Colonic mucosa (tissue), 4 donors: ENCODE results near the gene FHOD1. TPM values are rescaled to one million over a fixed set of nuclear protein-coding genes. Genes with fewer than 3 reads are reported as not detected.

Experiments used
- DNase-seq: peaks from one replicate; pipeline ENCODE4 v3.0.0-alpha.2; 2020
- H3K27ac ChIP-seq: fragments of 200-600 bp; one replicate; pipeline ENCODE4 v1.8.0; 2021
- H3K27me3 ChIP-seq: fragments of 200-600 bp; one replicate; pipeline ENCODE4 v1.8.0; 2021
- H3K36me3 ChIP-seq: fragments of 200-600 bp; one replicate; pipeline ENCODE4 v1.8.0; 2021
- H3K4me1 ChIP-seq: fragments of 200-600 bp; one replicate; pipeline ENCODE4 v1.8.0; 2021; ENCODE audit warnings: mild to moderate bottlenecking
- H3K4me3 ChIP-seq: fragments of 200-600 bp; one replicate; pipeline ENCODE4 v1.8.0; 2021
- H3K9ac ChIP-seq, 2 donors: one replicate each; pipeline ENCODE4 v1.7.0; 2013; ENCODE audit warnings: control low read depth in 2 of 2, low read depth in 2 of 2, low read length in 2 of 2
- H3K9me3 ChIP-seq: fragments of 200-600 bp; one replicate; pipeline ENCODE4 v1.8.0; 2021
- CTCF ChIP-seq: fragments of 200-600 bp; IDR thresholded peaks from one replicate; pipeline ENCODE4 v1.8.0; 2022; ENCODE audit warnings: antibody characterized with exemption, mild to moderate bottlenecking
- intact Hi-C: fragments of 100-400 bp; cut with DNase I; formaldehyde crosslinking; loops from one replicate; pipeline ENCODE4 v1.14.1; 2022
- total RNA-seq, 2 donors: library from RNA; stranded (reverse); fragmentation: NEBNext Ultra II Directional in 1 of 2; extraction: Animal tissue kit (Norgen Biotek cat#: 25700) in 1 of 2; gene quantifications; one replicate each; pipeline ENCODE4 v1.2.1, GENCODE V29; 2021
- donor health status: healthy.
- donor health status: DM: no; HTN: no; CAD: no.
- donor health status: DM: no; HTN: no; CAD: no.

Gene FHOD1
- total RNA-seq, 2 donors from 2014 or later: 21.6 to 47.2 TPM

GRCh38 chr16:67279296-67280089 is 32.2 kb upstream of the FHOD1 start, which contains the start of gene PLEKHG4:
Gene PLEKHG4 (plus strand): TSS chr16:67279532. CDS start chr16:67280045, 513 bp downstream.
- intact Hi-C loops: loop anchor here (5.0 to 10.0 kb wide), 2 partner anchors 82 to 135 kb away; partner anchors contain the start of genes ELMO3 and ZDHHC1
- Histone ChIP-seq H3K4me3 (peak within 1 kb of the TSS; percentile 63), H3K36me3 (no peaks in the 10 kb centered on the region), H3K9ac (peak within 1 kb of the TSS; percentile 81 to 84), H3K4me1 (no peaks in the 10 kb centered on the region), H3K27ac (peak within 1 kb of the TSS; percentile 48), H3K9me3 (no peaks in the 10 kb centered on the region), H3K27me3 (no peaks in the 10 kb centered on the region)
- no peak for TF ChIP-seq CTCF
- peak; percentile 80 for DNase-seq

GRCh38 chr16:67278773-67279295 is 31.6 kb upstream of the FHOD1 start:
- H3K27ac ChIP-seq: peak overlapping the region; percentile 48
- peak; percentile 51 for DNase-seq
- peak overlapping the region; percentile 63 for H3K4me3 ChIP-seq
- no peaks in the 10 kb centered on the region for H3K4me1 ChIP-seq
- peak; percentile 23 for TF ChIP-seq CTCF
- H3K9ac ChIP-seq: peak overlapping the region; percentile 81 to 84
- H3K27me3 ChIP-seq: no peaks in the 10 kb centered on the region
- H3K9me3 ChIP-seq: no peaks in the 10 kb centered on the region
- H3K36me3 ChIP-seq: no peaks in the 10 kb centered on the region
- intact Hi-C loops: no loop called here

- no peak for TF ChIP-seq CTCF
- intact Hi-C loops: no loop called here
These were observed 30.9 kb upstream of the FHOD1 start for GRCh38 chr16:67277999-67278772.

GRCh38 chr16:67277294-67277998 is 30.2 kb upstream of the FHOD1 start:
- Histone ChIP-seq H3K9me3 (no peaks in the 10 kb centered on the region), H3K27ac (peak overlapping the region; percentile 48), H3K4me3 (no peak overlapping the region), H3K36me3 (no peaks in the 10 kb centered on the region), H3K27me3 (no peaks in the 10 kb centered on the region), H3K9ac (peak overlapping the region; percentile 16 to 34), H3K4me1 (no peaks in the 10 kb centered on the region)
- DNase-seq: peak; percentile 36
- TF ChIP-seq CTCF: no peak
- intact Hi-C loops: no loop called here

More at GRCh38 chr16:67277999-67278772, 30.9 kb upstream of the FHOD1 start:
- Histone ChIP-seq H3K27me3 (no peaks in the 10 kb centered on the region), H3K4me1 (no peaks in the 10 kb centered on the region), H3K27ac (peak overlapping the region; percentile 48), H3K4me3 (peak overlapping the region; percentile 63), H3K36me3 (no peaks in the 10 kb centered on the region), H3K9me3 (no peaks in the 10 kb centered on the region), H3K9ac (peak overlapping the region; percentile 81 to 84)
- peak; percentile 26 for DNase-seq

GRCh38 chr16:67275321-67275720 is 28.0 kb upstream of the FHOD1 start:
- Histone ChIP-seq H3K9me3 (no peaks in the 10 kb centered on the region), H3K27ac (no peak overlapping the region), H3K27me3 (no peaks in the 10 kb centered on the region), H3K9ac (no peak overlapping the region), H3K4me1 (no peaks in the 10 kb centered on the region), H3K4me3 (no peak overlapping the region), H3K36me3 (no peaks in the 10 kb centered on the region)
- no peak for TF ChIP-seq CTCF
- DNase-seq: no peak
- intact Hi-C loops: no loop called here
